GM19025 (cell line): ENCODE measurements around the gene CERS4.
"Not testable (repeated sequence)": the region's sequence is repeated elsewhere in the genome, so short reads cannot be mapped to it uniquely, and the experiment has no call there.

Experiments
- ATAC-seq: cut with Tn5 transposase; IDR thresholded peaks from one replicate; pipeline ENCODE4 v1.9.1; 2021; ENCODE audit warnings: mild to moderate bottlenecking, low read depth, moderate library complexity; ENCODE audit not compliant: unreplicated experiment

Gene CERS4

DNA sequence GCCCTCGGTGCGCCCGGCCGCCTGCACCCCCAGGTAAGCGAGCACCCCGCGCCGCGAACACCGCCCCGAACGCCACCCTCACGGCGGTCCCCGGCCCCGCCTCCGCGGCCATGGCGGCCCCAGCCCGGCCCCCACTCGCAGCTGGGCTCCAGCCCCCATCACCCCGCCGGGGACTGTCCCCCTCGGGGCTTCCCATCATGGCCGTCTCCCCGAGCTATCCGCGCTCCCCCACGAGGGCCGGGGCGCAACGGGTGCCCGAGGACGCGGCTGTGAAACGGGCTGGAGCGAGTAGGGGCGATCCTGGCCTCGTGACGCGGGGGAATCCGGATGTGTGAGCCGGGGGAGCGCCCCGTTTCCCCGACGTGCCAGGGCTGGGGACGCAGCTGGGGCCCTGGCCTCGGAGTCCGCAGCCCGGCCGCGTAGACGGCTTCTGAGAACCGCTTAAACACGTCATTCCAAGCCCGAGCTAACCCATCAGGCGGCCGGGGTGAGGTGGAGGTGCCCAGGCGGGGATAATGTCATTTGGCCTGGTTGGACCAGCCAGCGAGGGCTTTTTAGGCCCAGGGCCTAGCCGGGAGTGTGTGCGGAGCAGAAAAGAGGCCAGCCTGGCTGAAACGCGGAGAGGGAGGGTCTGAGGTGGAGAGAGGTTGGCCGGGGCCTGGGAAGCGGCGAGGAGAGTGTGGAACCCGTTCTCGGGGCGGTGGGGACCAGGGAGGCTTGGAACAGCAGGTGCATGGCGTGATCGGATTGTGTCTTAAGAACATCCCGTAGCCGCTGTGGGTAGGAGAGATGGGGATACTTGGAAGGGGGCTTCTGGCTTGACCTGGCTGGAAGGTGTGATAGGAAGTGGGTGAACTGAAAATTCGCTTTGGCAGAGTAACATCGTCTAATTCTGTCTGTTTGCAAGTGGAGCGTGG, 550 bp downstream of the CERS4 start:
- ATAC-seq: peak; percentile 66

GRCh38 chr19:8210421-8211101, 1.4 kb downstream of the CERS4 start:
- ATAC-seq: no peak

- no peak for ATAC-seq
These were observed 3.0 kb downstream of the CERS4 start for GRCh38 chr19:8212212-8212611.

DNA sequence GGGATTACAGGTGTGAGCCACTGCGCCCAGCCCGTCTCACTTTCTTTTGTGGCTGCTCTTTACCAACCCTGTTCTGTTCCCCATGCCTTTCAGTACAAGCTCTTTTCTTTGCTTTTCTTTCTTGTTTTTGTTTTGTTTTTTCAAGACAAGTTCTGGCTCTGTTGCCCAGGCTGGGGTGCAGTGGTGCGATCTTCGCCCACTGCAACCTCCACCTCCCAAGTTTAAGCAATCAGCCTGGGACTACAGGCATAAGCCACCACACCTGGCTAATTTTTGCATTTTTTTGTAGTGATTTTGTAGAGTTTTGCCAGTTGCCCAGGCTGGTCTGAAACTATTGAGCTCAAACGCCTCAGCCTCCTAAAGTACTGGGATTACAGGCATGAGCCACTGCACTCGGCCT, 3.7 kb downstream of the CERS4 start:
- no peak for ATAC-seq

- no peak for ATAC-seq
These were observed 4.9 kb downstream of the CERS4 start for GRCh38 chr19:8213827-8214672.

- ATAC-seq: no peak
These were observed 5.6 kb downstream of the CERS4 start for GRCh38 chr19:8214802-8215201.

DNA sequence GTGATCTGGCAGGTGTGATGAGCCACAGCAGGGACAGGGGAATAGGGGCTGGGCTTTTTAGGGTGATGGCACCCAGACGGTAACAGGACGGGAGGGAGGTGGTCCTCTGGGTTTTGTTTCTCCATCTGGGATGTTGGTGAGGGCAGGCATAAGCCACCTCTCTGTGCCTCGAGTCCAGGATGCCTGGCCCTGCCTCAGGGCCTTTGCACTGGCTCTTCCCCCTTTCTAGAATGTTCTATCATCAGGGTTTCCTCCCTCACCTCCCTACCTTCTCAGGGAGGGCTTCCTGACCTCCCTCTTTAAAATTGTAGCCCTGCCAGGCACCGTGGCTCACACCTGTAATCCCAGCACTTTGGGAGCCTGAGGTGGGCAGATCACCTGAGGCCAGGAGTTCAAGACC, 6.6 kb downstream of the CERS4 start:
- no peak for ATAC-seq

- no peak for ATAC-seq
These were observed 7.2 kb downstream of the CERS4 start for GRCh38 chr19:8216357-8216756.

GRCh38 chr19:8218127-8218526, 9.0 kb downstream of the CERS4 start:
- not testable (repeated sequence) for ATAC-seq

GRCh38 chr19:8220481-8220880, 11.3 kb downstream of the CERS4 start:
- ATAC-seq: no peak

DNA sequence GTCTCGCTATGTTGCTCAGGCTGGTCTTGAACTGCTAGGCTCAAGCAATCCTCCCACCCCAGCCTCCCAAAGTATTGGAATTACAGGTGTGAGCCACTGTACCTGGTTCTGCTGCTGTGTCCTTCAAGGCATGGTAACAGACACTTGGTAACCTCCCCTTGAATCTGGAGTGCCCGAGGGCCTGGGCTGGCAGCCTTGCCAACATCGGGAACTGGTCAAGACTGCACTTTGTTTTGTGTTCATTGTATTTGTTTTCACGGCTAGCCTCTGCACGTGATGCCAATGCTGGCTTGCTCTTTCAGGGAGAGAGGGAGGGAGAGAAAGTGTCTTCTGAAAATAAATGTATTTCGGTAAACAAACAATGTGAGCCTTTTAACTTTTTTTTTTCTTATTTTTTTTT, 12.0 kb downstream of the CERS4 start:
- ATAC-seq: no peak

DNA sequence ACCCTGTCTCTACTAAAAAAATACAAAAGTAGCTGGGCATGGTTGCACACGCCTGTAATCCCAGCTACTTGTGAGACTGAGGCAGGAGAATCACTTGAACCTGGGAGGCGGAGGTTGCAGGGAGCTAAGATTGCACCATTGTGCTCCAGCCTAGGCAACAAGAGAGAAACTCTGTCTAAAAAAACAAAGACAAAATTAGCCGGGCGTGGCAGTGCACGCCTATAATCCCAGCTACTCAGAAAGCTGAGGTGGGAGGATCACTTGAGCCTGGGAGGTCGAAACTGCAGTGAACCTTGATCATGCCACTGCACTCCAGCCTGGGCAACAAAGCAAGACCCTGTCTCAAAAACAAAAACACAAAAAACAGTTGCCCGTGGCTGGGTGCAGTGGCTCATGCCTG, 14.3 kb downstream of the CERS4 start:
- not testable (repeated sequence) for ATAC-seq

GRCh38 chr19:8224394-8225145, 15.4 kb downstream of the CERS4 start:
- no peak for ATAC-seq

DNA sequence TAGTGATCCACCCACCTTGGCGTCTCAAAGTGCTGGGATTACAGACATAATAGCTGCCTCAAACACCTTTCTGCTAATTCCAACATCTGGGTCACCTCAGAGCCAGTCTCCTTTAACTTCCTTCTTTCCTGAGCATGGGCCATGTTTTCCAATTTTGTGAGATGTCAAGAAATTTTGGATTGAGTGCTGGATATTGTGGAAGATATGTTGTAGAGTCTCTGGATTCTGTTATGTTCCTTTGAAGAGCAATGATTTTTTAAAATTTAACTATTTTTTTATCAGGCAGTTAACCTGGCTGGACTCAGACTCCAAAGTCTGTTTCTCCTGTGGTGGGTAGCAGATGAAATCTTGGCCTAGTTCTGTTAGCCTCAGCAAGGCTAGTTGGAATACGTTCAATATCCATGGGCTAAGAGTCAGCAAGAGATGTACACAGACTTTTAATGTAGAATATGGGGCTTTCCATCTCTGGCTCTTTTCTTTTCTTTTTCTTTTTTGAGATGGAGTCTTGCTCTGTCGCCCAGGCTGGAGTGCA, 22.0 kb downstream of the CERS4 start:
- ATAC-seq: no peak

DNA sequence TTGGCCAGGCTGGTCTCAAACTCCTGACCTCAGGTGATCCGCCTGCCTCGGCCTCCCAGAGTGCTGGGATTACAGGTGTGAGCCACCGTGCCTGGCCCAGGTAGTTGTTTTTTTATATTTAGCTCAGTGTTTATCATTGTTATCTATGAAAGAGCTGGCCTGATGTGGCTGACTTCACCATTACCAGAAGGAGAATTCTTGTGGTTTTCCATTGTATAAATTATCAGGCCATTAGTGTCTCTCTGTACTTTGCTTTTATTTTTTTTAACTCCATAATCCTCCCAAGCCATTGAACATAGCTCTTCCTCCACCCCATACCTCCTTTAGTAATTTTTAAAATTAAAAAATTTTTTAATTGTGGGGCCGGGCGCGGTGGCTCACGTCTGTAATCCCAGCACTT, 24.2 kb downstream of the CERS4 start:
- no peak for ATAC-seq

- ATAC-seq: no peak
These were observed 27.9 kb downstream of the CERS4 start for GRCh38 chr19:8237026-8237425.

DNA sequence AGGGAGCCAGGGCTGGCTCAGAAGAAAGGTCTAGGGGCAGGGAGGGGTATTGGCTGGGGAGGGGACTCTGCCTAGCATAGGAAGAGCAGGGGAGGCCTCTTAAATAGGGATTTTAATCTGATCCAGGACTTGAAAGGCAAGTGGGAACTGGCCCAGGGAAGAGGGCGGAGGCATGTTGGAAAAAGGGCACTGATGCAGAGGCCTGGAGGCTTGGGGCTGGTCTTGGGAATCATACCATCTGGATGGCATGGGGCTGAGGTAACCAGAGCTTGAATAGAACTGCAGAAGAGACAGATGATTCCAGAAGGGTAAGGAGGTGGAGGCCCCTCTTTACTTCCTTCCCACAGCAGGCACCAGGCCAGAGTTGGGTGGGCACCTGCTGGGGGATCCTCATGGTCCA, 29.1 kb downstream of the CERS4 start:
- no peak for ATAC-seq

- ATAC-seq: no peak
These were observed 30.5 kb downstream of the CERS4 start for GRCh38 chr19:8239528-8240273.
